KG1 (cell line): ENCODE measurements around the gene PC.

Experiments used
- DNase-seq: peaks from one replicate; lab custom pipeline; 2025; lab: John Stamatoyannopoulos, UW

The PC gene

GRCh38 chr11:66883016-66883965 is 74.9 kb downstream of the PC start:
- peak; percentile 4 for DNase-seq

GRCh38 chr11:66882561-66883015 is 75.6 kb downstream of the PC start:
- no peak for DNase-seq

GRCh38 chr11:66881927-66882452 is 76.2 kb downstream of the PC start:
- no peak for DNase-seq

- DNase-seq = no peak
These were observed 76.7 kb downstream of the PC start for GRCh38 chr11:66881451-66881835.

- peak; percentile 9 for DNase-seq
These were observed 77.4 kb downstream of the PC start for GRCh38 chr11:66880496-66881450.

GRCh38 chr11:66879999-66880398 is 78.2 kb downstream of the PC start:
- DNase-seq = no peak

GRCh38 chr11:66879583-66879982 is 78.6 kb downstream of the PC start:
- no peak for DNase-seq

- DNase-seq = no peak
These were observed 79.2 kb downstream of the PC start for GRCh38 chr11:66879000-66879399.

GRCh38 chr11:66878474-66878873 is 79.7 kb downstream of the PC start:
- DNase-seq = no peak

- no peak for DNase-seq
These were observed 80.4 kb downstream of the PC start for GRCh38 chr11:66877588-66878385.

GRCh38 chr11:66875378-66875777 is 82.8 kb downstream of the PC start:
- DNase-seq = no peak

- DNase-seq = no peak
These were observed 84.0 kb downstream of the PC start for GRCh38 chr11:66874232-66874631.

GRCh38 chr11:66871521-66871901 is 86.7 kb downstream of the PC start:
- no peak for DNase-seq

- DNase-seq = no peak
These were observed 87.3 kb downstream of the PC start for GRCh38 chr11:66870616-66871520.

GRCh38 chr11:66870131-66870530 is 88.1 kb downstream of the PC start:
- no peak for DNase-seq

- no peak for DNase-seq
These were observed 88.7 kb downstream of the PC start for GRCh38 chr11:66869567-66869870.

- no peak for DNase-seq
These were observed 89.2 kb downstream of the PC start for GRCh38 chr11:66868726-66869566.

- DNase-seq = no peak
These were observed 90.0 kb downstream of the PC start for GRCh38 chr11:66868082-66868725.

GRCh38 chr11:66867425-66868040 is 90.7 kb downstream of the PC start:
- no peak for DNase-seq
